ENCODE measurements around the gene PTPRH. TPM values are rescaled to one million over a fixed set of nuclear protein-coding genes. Genes with fewer than 3 reads are reported as not detected.
"Not testable (repeated sequence)": the region's sequence is repeated elsewhere in the genome, so short reads cannot be mapped to it uniquely, and the experiment has no call there.

The PTPRH gene
- total RNA-seq, 1 donor from 2014 or later = 4.4 TPM

DNA sequence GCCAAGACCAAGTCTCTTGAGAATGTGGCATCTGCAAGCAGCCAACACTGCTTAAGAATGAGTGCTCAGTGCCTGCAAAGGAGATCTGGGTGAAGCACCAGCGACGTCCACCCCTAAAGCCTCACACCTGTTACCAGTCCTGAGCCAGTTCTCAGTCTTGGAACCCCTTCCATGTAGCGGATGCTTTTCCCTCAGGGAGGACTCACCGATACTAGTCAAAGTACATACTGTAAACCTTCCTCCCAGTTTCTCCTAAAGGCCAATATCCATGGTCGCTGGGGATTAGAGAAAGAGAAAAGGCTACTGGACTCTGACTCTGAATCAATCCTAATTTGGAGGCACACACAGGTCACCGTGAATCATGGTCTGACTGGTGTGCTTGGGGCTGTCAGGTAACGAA is 4.2 kb upstream of the PTPRH start:
- no peaks in the 10 kb centered on the region for H3K27me3 ChIP-seq
- intact Hi-C loops (cut with DNase I) = no loop called here
- no peaks in the 10 kb centered on the region for H3K9me3 ChIP-seq
- TF ChIP-seq CTCF (IDR thresholded peaks at IDR 0.05) (no peak), POLR2AphosphoS5 (IDR thresholded peaks at IDR 0.05; ENCODE audit: insufficient read depth in 1 of 2, low read depth in 1 of 2) (no peak), POLR2A (IDR thresholded peaks at IDR 0.05) (no peak)
- no peak overlapping the region for H3K4me3 ChIP-seq
- H3K36me3 ChIP-seq = no peaks in the 10 kb centered on the region
- peaks cover 14% of the 10 kb centered on the region for H3K4me1 ChIP-seq
- no peak for DNase-seq (ENCODE audit: extremely low spot score in 2 of 2)
- H3K27ac ChIP-seq = no peak overlapping the region

DNA sequence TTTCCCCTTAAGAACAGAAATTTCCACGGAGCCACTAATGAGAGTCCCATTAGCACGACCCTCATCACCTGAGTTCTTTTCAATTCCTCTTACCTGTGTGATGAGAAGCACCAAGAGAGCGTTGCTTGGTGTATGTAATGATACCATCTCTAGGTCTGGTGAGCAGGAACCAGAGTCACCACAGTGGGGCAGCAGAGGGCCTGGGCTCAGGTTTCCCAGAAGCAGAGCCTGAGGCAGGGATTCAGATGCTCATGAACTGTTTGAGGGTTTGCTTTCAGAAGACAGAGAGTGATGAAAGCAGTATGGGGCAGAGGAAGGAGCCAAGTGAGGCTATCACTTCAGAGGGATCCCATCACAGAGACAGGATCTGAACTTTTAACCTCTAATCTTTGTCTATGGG is 3.1 kb upstream of the PTPRH start:
- no peak overlapping the region for H3K4me3 ChIP-seq
- H3K27ac ChIP-seq = no peak overlapping the region
- no peaks in the 10 kb centered on the region for H3K27me3 ChIP-seq
- intact Hi-C loops (cut with DNase I) = no loop called here
- no peaks in the 10 kb centered on the region for H3K9me3 ChIP-seq
- H3K36me3 ChIP-seq = no peaks in the 10 kb centered on the region
- no peak for DNase-seq (ENCODE audit: extremely low spot score in 2 of 2)
- no peak for TF ChIP-seq POLR2A (IDR thresholded peaks at IDR 0.05)
- TF ChIP-seq CTCF (IDR thresholded peaks at IDR 0.05) = no peak
- no peak for TF ChIP-seq POLR2AphosphoS5 (IDR thresholded peaks at IDR 0.05; ENCODE audit: insufficient read depth in 1 of 2, low read depth in 1 of 2)
- H3K4me1 ChIP-seq = peaks cover 14% of the 10 kb centered on the region

GRCh38 chr19:55209693-55210472 is 582 bp upstream of the PTPRH start:
- H3K27me3 ChIP-seq = no peaks in the 10 kb centered on the region
- H3K27ac ChIP-seq = no peak overlapping the region

GRCh38 chr19:55206664-55207500 is 2.4 kb downstream of the PTPRH start:
- TF ChIP-seq CTCF (IDR thresholded peaks at IDR 0.05) = no peak
- no peak for TF ChIP-seq POLR2A (IDR thresholded peaks at IDR 0.05)
- TF ChIP-seq POLR2AphosphoS5 (IDR thresholded peaks at IDR 0.05; ENCODE audit: insufficient read depth in 1 of 2, low read depth in 1 of 2) = peak in 1 of 2 donors; percentile 72
- Histone ChIP-seq H3K4me3 (peak overlapping the region in 1 of 2 donors; percentile 8), H3K36me3 (no peaks in the 10 kb centered on the region), H3K4me1 (peaks cover 9% of the 10 kb centered on the region), H3K9me3 (no peaks in the 10 kb centered on the region), H3K27ac (no peak overlapping the region), H3K27me3 (no peaks in the 10 kb centered on the region)
- intact Hi-C loops (cut with DNase I) = no loop called here
- no peak for DNase-seq (ENCODE audit: extremely low spot score in 2 of 2)

More at GRCh38 chr19:55209693-55210472, 582 bp upstream of the PTPRH start:
- Histone ChIP-seq H3K4me1 (peaks cover 9% of the 10 kb centered on the region), H3K4me3 (no peak overlapping the region), H3K9me3 (no peaks in the 10 kb centered on the region), H3K36me3 (no peaks in the 10 kb centered on the region)
- intact Hi-C loops (cut with DNase I) = no loop called here
- DNase-seq (ENCODE audit: extremely low spot score in 2 of 2) = no peak
- no peak for TF ChIP-seq CTCF (IDR thresholded peaks at IDR 0.05)
- TF ChIP-seq POLR2A (IDR thresholded peaks at IDR 0.05) = no peak
- TF ChIP-seq POLR2AphosphoS5 (IDR thresholded peaks at IDR 0.05; ENCODE audit: insufficient read depth in 1 of 2, low read depth in 1 of 2) = no peak

- H3K27me3 ChIP-seq; H3K4me1 ChIP-seq; H3K9me3 ChIP-seq; DNase-seq (ENCODE audit: extremely low spot score in 2 of 2); H3K36me3 ChIP-seq; H3K27ac ChIP-seq; H3K4me3 ChIP-seq; intact Hi-C loops (cut with DNase I): not testable (repeated sequence)
Measured at GRCh38 chr19:55202199-55202598, 7.1 kb downstream of the PTPRH start.
